ENCODE measurements around the gene IL3.

IL3 gene

GRCh38 chr5:132098151-132098594 is 37.7 kb downstream of the IL3 start:
- H3K27ac ChIP-seq (ENCODE audit: low read depth, low read length, severe bottlenecking): no peak overlapping the region
- no peaks in the 10 kb centered on the region for H3K36me3 ChIP-seq (ENCODE audit: control insufficient read depth, insufficient read depth, low read length)
- H3K4me1 ChIP-seq (ENCODE audit: control insufficient read depth, insufficient read depth, low read length, poor library complexity, severe bottlenecking): peaks cover 14% of the 10 kb centered on the region
- WGBS, 2 experiments (ENCODE audit: insufficient coverage in 2 of 2): 86 to 91% methylated on average over 4 of the region's 5 CpGs
- no peak overlapping the region for H3K4me3 ChIP-seq (ENCODE audit: extremely low read depth, insufficient read depth, low read length, poor library complexity, severe bottlenecking)
- no peaks in the 10 kb centered on the region for H3K9me3 ChIP-seq (ENCODE audit: control insufficient read depth, low read length)

GRCh38 chr5:132098621-132099020 is 38.2 kb downstream of the IL3 start:
- no peak overlapping the region for H3K27ac ChIP-seq (ENCODE audit: low read depth, low read length, severe bottlenecking)
- no peaks in the 10 kb centered on the region for H3K36me3 ChIP-seq (ENCODE audit: control insufficient read depth, insufficient read depth, low read length)
- H3K4me1 ChIP-seq (ENCODE audit: control insufficient read depth, insufficient read depth, low read length, poor library complexity, severe bottlenecking): peaks cover 15% of the 10 kb centered on the region
- no peak overlapping the region for H3K4me3 ChIP-seq (ENCODE audit: extremely low read depth, insufficient read depth, low read length, poor library complexity, severe bottlenecking)
- no peaks in the 10 kb centered on the region for H3K9me3 ChIP-seq (ENCODE audit: control insufficient read depth, low read length)

GRCh38 chr5:132099076-132099748 is 38.8 kb downstream of the IL3 start:
- Histone ChIP-seq H3K27ac (ENCODE audit: low read depth, low read length, severe bottlenecking) (no peak overlapping the region), H3K4me1 (ENCODE audit: control insufficient read depth, insufficient read depth, low read length, poor library complexity, severe bottlenecking) (peaks cover 20% of the 10 kb centered on the region), H3K36me3 (ENCODE audit: control insufficient read depth, insufficient read depth, low read length) (no peaks in the 10 kb centered on the region), H3K9me3 (ENCODE audit: control insufficient read depth, low read length) (no peaks in the 10 kb centered on the region), H3K4me3 (ENCODE audit: extremely low read depth, insufficient read depth, low read length, poor library complexity, severe bottlenecking) (no peak overlapping the region)
- 79 to 86% methylated on average over 1 to 3 of the region's 5 CpGs for WGBS, 2 experiments (ENCODE audit: insufficient coverage in 2 of 2)

- H3K4me1 ChIP-seq (ENCODE audit: control insufficient read depth, insufficient read depth, low read length, poor library complexity, severe bottlenecking): peaks cover 16% of the 10 kb centered on the region
- H3K9me3 ChIP-seq (ENCODE audit: control insufficient read depth, low read length): no peaks in the 10 kb centered on the region
- H3K27ac ChIP-seq (ENCODE audit: low read depth, low read length, severe bottlenecking): no peak overlapping the region
- 88 to 93% methylated on average over 3 of the region's 3 CpGs for WGBS, 2 experiments (ENCODE audit: insufficient coverage in 2 of 2)
- no peak overlapping the region for H3K4me3 ChIP-seq (ENCODE audit: extremely low read depth, insufficient read depth, low read length, poor library complexity, severe bottlenecking)
- no peaks in the 10 kb centered on the region for H3K36me3 ChIP-seq (ENCODE audit: control insufficient read depth, insufficient read depth, low read length)
Measured at GRCh38 chr5:132099905-132100304, 39.5 kb downstream of the IL3 start.

GRCh38 chr5:132100672-132101261 is 40.3 kb downstream of the IL3 start:
- Histone ChIP-seq H3K36me3 (ENCODE audit: control insufficient read depth, insufficient read depth, low read length) (no peaks in the 10 kb centered on the region), H3K27ac (ENCODE audit: low read depth, low read length, severe bottlenecking) (no peak overlapping the region), H3K9me3 (ENCODE audit: control insufficient read depth, low read length) (no peaks in the 10 kb centered on the region), H3K4me1 (ENCODE audit: control insufficient read depth, insufficient read depth, low read length, poor library complexity, severe bottlenecking) (peaks cover 13% of the 10 kb centered on the region), H3K4me3 (ENCODE audit: extremely low read depth, insufficient read depth, low read length, poor library complexity, severe bottlenecking) (no peak overlapping the region)
- WGBS, 2 experiments (ENCODE audit: insufficient coverage in 2 of 2): 94 to 97% methylated on average over 5 to 6 of the region's 8 CpGs

- Histone ChIP-seq H3K9me3 (ENCODE audit: control insufficient read depth, low read length) (no peaks in the 10 kb centered on the region), H3K4me1 (ENCODE audit: control insufficient read depth, insufficient read depth, low read length, poor library complexity, severe bottlenecking) (peaks cover 13% of the 10 kb centered on the region), H3K27ac (ENCODE audit: low read depth, low read length, severe bottlenecking) (no peak overlapping the region), H3K4me3 (ENCODE audit: extremely low read depth, insufficient read depth, low read length, poor library complexity, severe bottlenecking) (no peak overlapping the region), H3K36me3 (ENCODE audit: control insufficient read depth, insufficient read depth, low read length) (no peaks in the 10 kb centered on the region)
- WGBS, 2 experiments (ENCODE audit: insufficient coverage in 2 of 2): 91 to 97% methylated on average over 5 to 6 of the region's 6 CpGs
Measured at GRCh38 chr5:132101385-132101880, 41.0 kb downstream of the IL3 start.

- H3K4me3 ChIP-seq (ENCODE audit: extremely low read depth, insufficient read depth, low read length, poor library complexity, severe bottlenecking): no peak overlapping the region
- H3K9me3 ChIP-seq (ENCODE audit: control insufficient read depth, low read length): no peaks in the 10 kb centered on the region
- peaks cover 13% of the 10 kb centered on the region for H3K4me1 ChIP-seq (ENCODE audit: control insufficient read depth, insufficient read depth, low read length, poor library complexity, severe bottlenecking)
- H3K36me3 ChIP-seq (ENCODE audit: control insufficient read depth, insufficient read depth, low read length): no peaks in the 10 kb centered on the region
- no peak overlapping the region for H3K27ac ChIP-seq (ENCODE audit: low read depth, low read length, severe bottlenecking)
- WGBS, 2 experiments (ENCODE audit: insufficient coverage in 2 of 2): 93 to 100% methylated on average over 2 to 3 of the region's 5 CpGs
Measured at GRCh38 chr5:132102101-132102701, 41.7 kb downstream of the IL3 start.

- peaks cover 13% of the 10 kb centered on the region for H3K4me1 ChIP-seq (ENCODE audit: control insufficient read depth, insufficient read depth, low read length, poor library complexity, severe bottlenecking)
- H3K4me3 ChIP-seq (ENCODE audit: extremely low read depth, insufficient read depth, low read length, poor library complexity, severe bottlenecking): no peak overlapping the region
- no peaks in the 10 kb centered on the region for H3K9me3 ChIP-seq (ENCODE audit: control insufficient read depth, low read length)
- H3K36me3 ChIP-seq (ENCODE audit: control insufficient read depth, insufficient read depth, low read length): no peaks in the 10 kb centered on the region
- H3K27ac ChIP-seq (ENCODE audit: low read depth, low read length, severe bottlenecking): no peak overlapping the region
- WGBS, 2 experiments (ENCODE audit: insufficient coverage in 2 of 2): 73 to 81% methylated on average over 3 of the region's 3 CpGs
Measured at GRCh38 chr5:132102944-132103331, 42.5 kb downstream of the IL3 start.

- Histone ChIP-seq H3K9me3 (ENCODE audit: control insufficient read depth, low read length) (no peaks in the 10 kb centered on the region), H3K36me3 (ENCODE audit: control insufficient read depth, insufficient read depth, low read length) (no peaks in the 10 kb centered on the region), H3K4me1 (ENCODE audit: control insufficient read depth, insufficient read depth, low read length, poor library complexity, severe bottlenecking) (peaks cover 13% of the 10 kb centered on the region), H3K27ac (ENCODE audit: low read depth, low read length, severe bottlenecking) (peak overlapping the region; percentile 23), H3K4me3 (ENCODE audit: extremely low read depth, insufficient read depth, low read length, poor library complexity, severe bottlenecking) (no peak overlapping the region)
Measured at GRCh38 chr5:132103332-132103951, 43.0 kb downstream of the IL3 start.

GRCh38 chr5:132103969-132104391 is 43.5 kb downstream of the IL3 start:
- H3K36me3 ChIP-seq (ENCODE audit: control insufficient read depth, insufficient read depth, low read length): no peaks in the 10 kb centered on the region
- no peaks in the 10 kb centered on the region for H3K9me3 ChIP-seq (ENCODE audit: control insufficient read depth, low read length)
- H3K27ac ChIP-seq (ENCODE audit: low read depth, low read length, severe bottlenecking): no peak overlapping the region
- peaks cover 13% of the 10 kb centered on the region for H3K4me1 ChIP-seq (ENCODE audit: control insufficient read depth, insufficient read depth, low read length, poor library complexity, severe bottlenecking)
- no peak overlapping the region for H3K4me3 ChIP-seq (ENCODE audit: extremely low read depth, insufficient read depth, low read length, poor library complexity, severe bottlenecking)
- WGBS, 2 experiments (ENCODE audit: insufficient coverage in 2 of 2): 90 to 96% methylated on average over 4 to 5 of the region's 6 CpGs

- Histone ChIP-seq H3K9me3 (ENCODE audit: control insufficient read depth, low read length) (no peaks in the 10 kb centered on the region), H3K36me3 (ENCODE audit: control insufficient read depth, insufficient read depth, low read length) (no peaks in the 10 kb centered on the region), H3K27ac (ENCODE audit: low read depth, low read length, severe bottlenecking) (no peak overlapping the region), H3K4me3 (ENCODE audit: extremely low read depth, insufficient read depth, low read length, poor library complexity, severe bottlenecking) (no peak overlapping the region), H3K4me1 (ENCODE audit: control insufficient read depth, insufficient read depth, low read length, poor library complexity, severe bottlenecking) (peaks cover 13% of the 10 kb centered on the region)
Measured at GRCh38 chr5:132104556-132104955, 44.1 kb downstream of the IL3 start.
